ENCODE data around the gene NAV1.

DNA sequence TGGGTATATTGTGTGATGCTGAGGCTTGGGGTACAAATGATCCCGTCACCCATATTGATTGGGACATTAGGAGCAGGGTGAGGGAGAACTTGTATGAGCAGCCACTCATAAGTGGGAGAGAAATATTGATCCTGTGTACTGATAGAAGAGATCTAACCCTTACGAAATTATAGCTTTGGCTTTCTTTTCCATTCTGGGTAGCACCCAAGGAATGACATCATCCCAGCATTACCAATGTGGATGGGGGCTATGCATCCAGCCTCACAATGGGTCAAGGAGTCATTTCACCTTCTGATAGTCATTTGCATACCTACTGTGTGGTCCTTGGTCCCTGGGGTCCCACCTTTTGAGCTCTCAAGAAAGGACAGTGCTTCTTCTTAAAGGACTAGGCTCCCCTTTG lies 1.9 kb upstream of the NAV1 start:
- TF ChIP-seq POLR2AphosphoS5 (IDR thresholded peaks at IDR 0.05; ENCODE audit: low read depth, low read length) (no peak), TAF1 (IDR thresholded peaks at IDR 0.05; ENCODE audit: low read depth, low read length) (no peak), EP300 (IDR thresholded peaks at IDR 0.05; ENCODE audit: borderline replicate concordance in 1 of 2, low read depth in 2 of 2, low read length in 2 of 2) (no peak), SP4 (IDR thresholded peaks at IDR 0.05; ENCODE audit: low read length) (no peak), CEBPB (IDR thresholded peaks at IDR 0.05; ENCODE audit: low read depth, low read length) (no peak), CHD2 (IDR thresholded peaks at IDR 0.05; ENCODE audit: low read length) (no peak)
- TF ChIP-seq, protein P1, sequence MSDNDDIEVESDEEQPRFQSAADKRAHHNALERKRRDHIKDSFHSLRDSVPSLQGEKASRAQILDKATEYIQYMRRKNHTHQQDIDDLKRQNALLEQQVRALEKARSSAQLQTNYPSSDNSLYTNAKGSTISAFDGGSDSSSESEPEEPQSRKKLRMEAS (IDR thresholded peaks at IDR 0.05), result no peak
- TF ChIP-seq, protein P2, sequence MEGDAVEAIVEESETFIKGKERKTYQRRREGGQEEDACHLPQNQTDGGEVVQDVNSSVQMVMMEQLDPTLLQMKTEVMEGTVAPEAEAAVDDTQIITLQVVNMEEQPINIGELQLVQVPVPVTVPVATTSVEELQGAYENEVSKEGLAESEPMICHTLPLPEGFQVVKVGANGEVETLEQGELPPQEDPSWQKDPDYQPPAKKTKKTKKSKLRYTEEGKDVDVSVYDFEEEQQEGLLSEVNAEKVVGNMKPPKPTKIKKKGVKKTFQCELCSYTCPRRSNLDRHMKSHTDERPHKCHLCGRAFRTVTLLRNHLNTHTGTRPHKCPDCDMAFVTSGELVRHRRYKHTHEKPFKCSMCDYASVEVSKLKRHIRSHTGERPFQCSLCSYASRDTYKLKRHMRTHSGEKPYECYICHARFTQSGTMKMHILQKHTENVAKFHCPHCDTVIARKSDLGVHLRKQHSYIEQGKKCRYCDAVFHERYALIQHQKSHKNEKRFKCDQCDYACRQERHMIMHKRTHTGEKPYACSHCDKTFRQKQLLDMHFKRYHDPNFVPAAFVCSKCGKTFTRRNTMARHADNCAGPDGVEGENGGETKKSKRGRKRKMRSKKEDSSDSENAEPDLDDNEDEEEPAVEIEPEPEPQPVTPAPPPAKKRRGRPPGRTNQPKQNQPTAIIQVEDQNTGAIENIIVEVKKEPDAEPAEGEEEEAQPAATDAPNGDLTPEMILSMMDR (IDR thresholded peaks at IDR 0.05; ENCODE audit: control extremely low read depth in 1 of 3, insufficient read depth in 1 of 3, low read depth in 1 of 3, low read length in 3 of 3), result no peak
- TF ChIP-seq, protein P3, sequence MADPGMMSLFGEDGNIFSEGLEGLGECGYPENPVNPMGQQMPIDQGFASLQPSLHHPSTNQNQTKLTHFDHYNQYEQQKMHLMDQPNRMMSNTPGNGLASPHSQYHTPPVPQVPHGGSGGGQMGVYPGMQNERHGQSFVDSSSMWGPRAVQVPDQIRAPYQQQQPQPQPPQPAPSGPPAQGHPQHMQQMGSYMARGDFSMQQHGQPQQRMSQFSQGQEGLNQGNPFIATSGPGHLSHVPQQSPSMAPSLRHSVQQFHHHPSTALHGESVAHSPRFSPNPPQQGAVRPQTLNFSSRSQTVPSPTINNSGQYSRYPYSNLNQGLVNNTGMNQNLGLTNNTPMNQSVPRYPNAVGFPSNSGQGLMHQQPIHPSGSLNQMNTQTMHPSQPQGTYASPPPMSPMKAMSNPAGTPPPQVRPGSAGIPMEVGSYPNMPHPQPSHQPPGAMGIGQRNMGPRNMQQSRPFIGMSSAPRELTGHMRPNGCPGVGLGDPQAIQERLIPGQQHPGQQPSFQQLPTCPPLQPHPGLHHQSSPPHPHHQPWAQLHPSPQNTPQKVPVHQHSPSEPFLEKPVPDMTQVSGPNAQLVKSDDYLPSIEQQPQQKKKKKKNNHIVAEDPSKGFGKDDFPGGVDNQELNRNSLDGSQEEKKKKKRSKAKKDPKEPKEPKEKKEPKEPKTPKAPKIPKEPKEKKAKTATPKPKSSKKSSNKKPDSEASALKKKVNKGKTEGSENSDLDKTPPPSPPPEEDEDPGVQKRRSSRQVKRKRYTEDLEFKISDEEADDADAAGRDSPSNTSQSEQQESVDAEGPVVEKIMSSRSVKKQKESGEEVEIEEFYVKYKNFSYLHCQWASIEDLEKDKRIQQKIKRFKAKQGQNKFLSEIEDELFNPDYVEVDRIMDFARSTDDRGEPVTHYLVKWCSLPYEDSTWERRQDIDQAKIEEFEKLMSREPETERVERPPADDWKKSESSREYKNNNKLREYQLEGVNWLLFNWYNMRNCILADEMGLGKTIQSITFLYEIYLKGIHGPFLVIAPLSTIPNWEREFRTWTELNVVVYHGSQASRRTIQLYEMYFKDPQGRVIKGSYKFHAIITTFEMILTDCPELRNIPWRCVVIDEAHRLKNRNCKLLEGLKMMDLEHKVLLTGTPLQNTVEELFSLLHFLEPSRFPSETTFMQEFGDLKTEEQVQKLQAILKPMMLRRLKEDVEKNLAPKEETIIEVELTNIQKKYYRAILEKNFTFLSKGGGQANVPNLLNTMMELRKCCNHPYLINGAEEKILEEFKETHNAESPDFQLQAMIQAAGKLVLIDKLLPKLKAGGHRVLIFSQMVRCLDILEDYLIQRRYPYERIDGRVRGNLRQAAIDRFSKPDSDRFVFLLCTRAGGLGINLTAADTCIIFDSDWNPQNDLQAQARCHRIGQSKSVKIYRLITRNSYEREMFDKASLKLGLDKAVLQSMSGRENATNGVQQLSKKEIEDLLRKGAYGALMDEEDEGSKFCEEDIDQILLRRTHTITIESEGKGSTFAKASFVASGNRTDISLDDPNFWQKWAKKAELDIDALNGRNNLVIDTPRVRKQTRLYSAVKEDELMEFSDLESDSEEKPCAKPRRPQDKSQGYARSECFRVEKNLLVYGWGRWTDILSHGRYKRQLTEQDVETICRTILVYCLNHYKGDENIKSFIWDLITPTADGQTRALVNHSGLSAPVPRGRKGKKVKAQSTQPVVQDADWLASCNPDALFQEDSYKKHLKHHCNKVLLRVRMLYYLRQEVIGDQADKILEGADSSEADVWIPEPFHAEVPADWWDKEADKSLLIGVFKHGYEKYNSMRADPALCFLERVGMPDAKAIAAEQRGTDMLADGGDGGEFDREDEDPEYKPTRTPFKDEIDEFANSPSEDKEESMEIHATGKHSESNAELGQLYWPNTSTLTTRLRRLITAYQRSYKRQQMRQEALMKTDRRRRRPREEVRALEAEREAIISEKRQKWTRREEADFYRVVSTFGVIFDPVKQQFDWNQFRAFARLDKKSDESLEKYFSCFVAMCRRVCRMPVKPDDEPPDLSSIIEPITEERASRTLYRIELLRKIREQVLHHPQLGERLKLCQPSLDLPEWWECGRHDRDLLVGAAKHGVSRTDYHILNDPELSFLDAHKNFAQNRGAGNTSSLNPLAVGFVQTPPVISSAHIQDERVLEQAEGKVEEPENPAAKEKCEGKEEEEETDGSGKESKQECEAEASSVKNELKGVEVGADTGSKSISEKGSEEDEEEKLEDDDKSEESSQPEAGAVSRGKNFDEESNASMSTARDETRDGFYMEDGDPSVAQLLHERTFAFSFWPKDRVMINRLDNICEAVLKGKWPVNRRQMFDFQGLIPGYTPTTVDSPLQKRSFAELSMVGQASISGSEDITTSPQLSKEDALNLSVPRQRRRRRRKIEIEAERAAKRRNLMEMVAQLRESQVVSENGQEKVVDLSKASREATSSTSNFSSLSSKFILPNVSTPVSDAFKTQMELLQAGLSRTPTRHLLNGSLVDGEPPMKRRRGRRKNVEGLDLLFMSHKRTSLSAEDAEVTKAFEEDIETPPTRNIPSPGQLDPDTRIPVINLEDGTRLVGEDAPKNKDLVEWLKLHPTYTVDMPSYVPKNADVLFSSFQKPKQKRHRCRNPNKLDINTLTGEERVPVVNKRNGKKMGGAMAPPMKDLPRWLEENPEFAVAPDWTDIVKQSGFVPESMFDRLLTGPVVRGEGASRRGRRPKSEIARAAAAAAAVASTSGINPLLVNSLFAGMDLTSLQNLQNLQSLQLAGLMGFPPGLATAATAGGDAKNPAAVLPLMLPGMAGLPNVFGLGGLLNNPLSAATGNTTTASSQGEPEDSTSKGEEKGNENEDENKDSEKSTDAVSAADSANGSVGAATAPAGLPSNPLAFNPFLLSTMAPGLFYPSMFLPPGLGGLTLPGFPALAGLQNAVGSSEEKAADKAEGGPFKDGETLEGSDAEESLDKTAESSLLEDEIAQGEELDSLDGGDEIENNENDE (IDR thresholded peaks at IDR 0.05; ENCODE audit: insufficient replicate concordance, low read length), result no peak

Measured in H1 (cell line).